H1 (cell line): ENCODE data around the gene GNAO1. TPM values are rescaled to one million over a fixed set of nuclear protein-coding genes. Genes with fewer than 3 reads are reported as not detected.

Experiments
- CTCF ChIA-PET: fragments of 300-600 bp; sonication (Branson Sonifier 250); formaldehyde crosslinking; loops from one replicate; lab custom pipeline; 2021; ENCODE audit not compliant: partially characterized antibody; lab: Charles Lee
- POLR2A ChIA-PET: fragments of 300-600 bp; sonication (Branson Sonifier 250); formaldehyde crosslinking; loops from one replicate; lab custom pipeline; 2021; ENCODE audit warnings: inconsistent platforms; ENCODE audit not compliant: partially characterized antibody; lab: Charles Lee
- DNase-seq, 2 experiments: peaks; one replicate each; pipeline versions ENCODE4 v3.0.0 to v3.0.0-alpha.2; 2010 to 2022; ENCODE audit warnings: low spot score in 2 of 2, low read depth in 1 of 2, mixed read lengths in 1 of 2
- FAIRE-seq: peaks from 2 replicates; lab custom pipeline; 2011; peaks lifted over from hg19 to GRCh38; lab: Jason Lieb, UNC
- H2AFZ ChIP-seq: 2 replicates; pipeline ENCODE4 v1.8.1; 2012; ENCODE audit warnings: low read length, inconsistent platforms
- H2AK5ac ChIP-seq: 2 replicates; pipeline ENCODE4 v1.6.1; 2013; ENCODE audit warnings: low read depth, low read length
- H2BK120ac ChIP-seq: replicated peaks from 2 replicates; pipeline ENCODE3; 2013; ENCODE audit warnings: low read depth, low read length, inconsistent platforms
- H2BK12ac ChIP-seq: 2 replicates; pipeline ENCODE4 v1.6.1; 2013; ENCODE audit warnings: low read depth, low read length
- H2BK15ac ChIP-seq: 2 replicates; pipeline ENCODE4 v1.6.1; 2013; ENCODE audit warnings: low read length
- H2BK20ac ChIP-seq: 2 replicates; pipeline ENCODE4 v1.6.1; 2013; ENCODE audit warnings: low read length
- H2BK5ac ChIP-seq: 2 replicates; pipeline ENCODE4 v1.6.1; 2013; ENCODE audit warnings: low read depth, low read length
- H3K14ac ChIP-seq: 2 replicates; pipeline ENCODE4 v1.6.1; 2013; ENCODE audit warnings: inconsistent platforms; ENCODE audit not compliant: insufficient read length
- H3K18ac ChIP-seq: 2 replicates; pipeline ENCODE4 v1.6.1; 2013; ENCODE audit warnings: low read length; ENCODE audit errors: extremely low read depth
- H3K23ac ChIP-seq: 2 replicates; pipeline ENCODE4 v1.6.1; 2013; ENCODE audit warnings: inconsistent platforms; ENCODE audit not compliant: insufficient read length
- H3K23me2 ChIP-seq: 2 replicates; pipeline ENCODE4 v1.6.1; 2013; ENCODE audit warnings: low read depth, low read length
- H3K27ac ChIP-seq: 2 replicates; pipeline ENCODE4 v1.6.1; 2011; ENCODE audit warnings: low read depth, low read length, inconsistent platforms
- H3K27me3 ChIP-seq, 4 experiments: replicated peaks in 1 of 4; 1 replicate in 1 of 4; 2 replicates in 3 of 4; pipeline versions ENCODE4 v1.6.1 to v1.8.1; 2011 to 2013; ENCODE audit warnings: low read length in 3 of 4, mild to moderate bottlenecking in 3 of 4, inconsistent platforms in 2 of 4, mixed read lengths in 2 of 4, moderate library complexity in 1 of 4; ENCODE audit not compliant: control insufficient read depth in 3 of 4, insufficient read depth in 3 of 4; ENCODE audit errors: extremely low read depth in 1 of 4
- H3K36me3 ChIP-seq, 4 experiments: 2 replicates each; pipeline versions ENCODE4 v1.6.1 to v1.8.1; 2011 to 2013; ENCODE audit warnings: mild to moderate bottlenecking in 4 of 4, low read length in 3 of 4, moderate library complexity in 2 of 4, control low read depth in 1 of 4, inconsistent platforms in 1 of 4; ENCODE audit not compliant: insufficient read depth in 4 of 4, control insufficient read depth in 2 of 4
- H3K4ac ChIP-seq: replicated peaks from 2 replicates; pipeline ENCODE3; 2013; ENCODE audit warnings: low read length, low read depth, mixed read lengths, inconsistent platforms; ENCODE audit not compliant: insufficient read length
- H3K4me1 ChIP-seq, 4 experiments: replicated peaks in 1 of 4; 1 replicate in 1 of 4; 2 replicates in 3 of 4; pipeline versions ENCODE4 v1.6.1 to v1.8.1; 2011 to 2013; ENCODE audit warnings: low read length in 3 of 4, inconsistent platforms in 2 of 4, mixed read lengths in 1 of 4; ENCODE audit not compliant: insufficient read depth in 4 of 4, control insufficient read depth in 3 of 4
- H3K4me2 ChIP-seq, 2 experiments: 2 replicates each; pipeline versions ENCODE4 v1.6.1 to v1.8.1; 2011 to 2013; ENCODE audit warnings: low read depth in 2 of 2, low read length in 2 of 2, control low read depth in 1 of 2, inconsistent platforms in 1 of 2, mild to moderate bottlenecking in 1 of 2; ENCODE audit not compliant: insufficient read depth in 1 of 2
- H3K4me3 ChIP-seq, 4 experiments: fragments of 200-600, 300-600 bp in 1 of 4; sonication (generic), shearing (Covaris generic), sonication (Bioruptor Twin) in 1 of 4; 2 replicates each; pipeline versions ENCODE4 v1.5.1 to v1.8.1; 2011 to 2016; ENCODE audit warnings: low read length in 4 of 4, low read depth in 3 of 4, control low read depth in 2 of 4, inconsistent platforms in 2 of 4, mild to moderate bottlenecking in 2 of 4, mixed read lengths in 1 of 4, moderate library complexity in 1 of 4; ENCODE audit not compliant: insufficient read depth in 2 of 4; ENCODE audit errors: extremely low read depth in 1 of 4
- H3K56ac ChIP-seq: replicated peaks from 2 replicates; pipeline ENCODE3; 2013; ENCODE audit warnings: low read depth, mild to moderate bottlenecking, mixed read lengths, low read length, inconsistent platforms; ENCODE audit not compliant: insufficient read length
- H3K79me1 ChIP-seq: 2 replicates; pipeline ENCODE4 v1.6.1; 2013; ENCODE audit warnings: low read depth, low read length, control low read depth
- H3K79me2 ChIP-seq, 2 experiments: 2 replicates each; pipeline versions ENCODE4 v1.6.1 to v1.8.1; 2012 to 2013; ENCODE audit warnings: low read length in 2 of 2, mild to moderate bottlenecking in 2 of 2, inconsistent platforms in 1 of 2; ENCODE audit not compliant: insufficient read depth in 2 of 2, control insufficient read depth in 1 of 2
- H3K9ac ChIP-seq, 4 experiments: replicated peaks in 1 of 4; 1 replicate in 1 of 4; 2 replicates in 3 of 4; pipeline versions ENCODE4 v1.6.1 to v1.8.1; 2011 to 2013; ENCODE audit warnings: low read depth in 3 of 4, low read length in 3 of 4, control low read depth in 2 of 4, mild to moderate bottlenecking in 2 of 4, moderate library complexity in 2 of 4, inconsistent platforms in 1 of 4; ENCODE audit errors: extremely low read depth in 1 of 4
- H3K9me3 ChIP-seq, 2 experiments: 2 replicates each; pipeline versions ENCODE4 v1.6.1 to v1.8.1; 2012 to 2013; ENCODE audit warnings: mild to moderate bottlenecking in 2 of 2, moderate library complexity in 2 of 2, control low read depth in 1 of 2, inconsistent platforms in 1 of 2, low read depth in 1 of 2, low read length in 1 of 2, mixed read lengths in 1 of 2; ENCODE audit not compliant: insufficient read depth in 2 of 2
- H4K20me1 ChIP-seq, 2 experiments: replicated peaks in 1 of 2; 2 replicates each; pipeline versions ENCODE3 to v1.8.1; 2011 to 2013; ENCODE audit warnings: inconsistent platforms in 2 of 2, low read length in 2 of 2, mild to moderate bottlenecking in 1 of 2; ENCODE audit not compliant: insufficient read depth in 2 of 2, control insufficient read depth in 1 of 2
- H4K5ac ChIP-seq: 2 replicates; pipeline ENCODE4 v1.6.1; 2013; ENCODE audit warnings: low read length, low read depth, mixed read lengths, inconsistent platforms; ENCODE audit not compliant: insufficient read length
- H4K8ac ChIP-seq: 2 replicates; pipeline ENCODE4 v1.8.0; 2013; ENCODE audit warnings: mild to moderate bottlenecking, moderate library complexity, low read length, inconsistent platforms; ENCODE audit not compliant: insufficient read depth; ENCODE audit errors: extremely low read depth
- H4K91ac ChIP-seq: replicated peaks from 2 replicates; pipeline ENCODE3; 2013; ENCODE audit warnings: low read length, mixed read lengths, inconsistent platforms; ENCODE audit not compliant: insufficient read length
- BRCA1 ChIP-seq: IDR thresholded peaks from 2 replicates; pipeline ENCODE4 v1.6.1; 2012; ENCODE audit warnings: low read depth, low read length, improper control_type of control experiment
- CREB1 ChIP-seq: IDR thresholded peaks from 2 replicates; pipeline ENCODE4 v1.6.1; 2012; ENCODE audit warnings: inconsistent platforms
- CTBP2 ChIP-seq: IDR thresholded peaks from 2 replicates; pipeline ENCODE4 v1.7.0; 2011; ENCODE audit warnings: borderline replicate concordance, mild to moderate bottlenecking, moderate library complexity, mixed read lengths, low read length; ENCODE audit not compliant: insufficient read depth, insufficient read length
- EGR1 ChIP-seq: IDR thresholded peaks from 2 replicates; pipeline ENCODE4 v1.6.1; 2011; ENCODE audit warnings: low read depth, low read length, borderline replicate concordance
- KDM4A ChIP-seq: IDR thresholded peaks from one replicate; pipeline ENCODE4 v1.7.1; 2012; ENCODE audit warnings: low read depth, mild to moderate bottlenecking, moderate library complexity, low read length, inconsistent platforms; ENCODE audit not compliant: severe bottlenecking
- MAFK ChIP-seq: IDR thresholded peaks from 2 replicates; pipeline ENCODE4 v1.6.1; 2012; ENCODE audit warnings: low read depth, mild to moderate bottlenecking, improper control_type of control experiment, low read length
- RAD21 ChIP-seq, 2 experiments: IDR thresholded peaks in 1 of 2; conservative IDR thresholded peaks in 1 of 2; 2 replicates each; pipeline ENCODE4 v1.6.1; 2011; ENCODE audit warnings: low read depth in 2 of 2, low read length in 2 of 2, improper control_type of control experiment in 1 of 2, inconsistent platforms in 1 of 2, mild to moderate bottlenecking in 1 of 2, moderate library complexity in 1 of 2
- RBBP5 ChIP-seq: IDR thresholded peaks from 2 replicates; pipeline ENCODE4 v1.7.1; 2012; ENCODE audit warnings: low read depth, mild to moderate bottlenecking, inconsistent platforms, low read length, moderate library complexity, borderline replicate concordance
- SP2 ChIP-seq: IDR thresholded peaks from 2 replicates; pipeline ENCODE4 v1.6.1; 2012; ENCODE audit warnings: mild to moderate bottlenecking, low read length, inconsistent platforms
- SP4 ChIP-seq: IDR thresholded peaks from 2 replicates; pipeline ENCODE4 v1.6.1; 2012; ENCODE audit warnings: low read length, inconsistent platforms
- SRF ChIP-seq: IDR thresholded peaks from 2 replicates; pipeline ENCODE4 v1.6.1; 2011; ENCODE audit warnings: mild to moderate bottlenecking, low read depth, low read length, moderate library complexity
- TAF7 ChIP-seq: optimal IDR thresholded peaks from 2 replicates; pipeline ENCODE3; 2011; ENCODE audit warnings: low read depth, mild to moderate bottlenecking, inconsistent platforms, low read length, moderate library complexity, borderline replicate concordance
- WGBS, 2 experiments: shearing (Covaris generic) in 1 of 2; methylation state at CpG; one replicate each; pipeline versions ENCODE4 v1.1.6 to v1.1.7; 2013 to 2015; ENCODE audit warnings: low lambda C conversion rate in 2 of 2, mixed read lengths in 2 of 2, inconsistent platforms in 1 of 2, low coverage in 1 of 2, missing lambda C conversion rate in 1 of 2; ENCODE audit not compliant: insufficient replicate concordance in 2 of 2, insufficient coverage in 1 of 2, insufficient read length in 1 of 2; ENCODE audit errors: extremely low coverage in 1 of 2, missing lambda C conversion rate in 1 of 2; 5-methylcytosine and 5-hydroxymethylcytosine counted together
- polyA plus RNA-seq, 7 experiments: library from polyadenylated mRNA; depleted of rRNA in 3 of 7; stranded (reverse) in 5 of 7; unstranded in 2 of 7; fragments of >200 nt in 5 of 7; fragments of 200-250 nt in 2 of 7; gene quantifications; 1 replicate in 5 of 7; 2 replicates in 1 of 7; 4 replicates in 1 of 7; pipeline versions ENCODE4 v1.2.1 to v1.2.3, GENCODE V29; 2011 to 2013; ENCODE audit warnings: missing spikeins in 2 of 7, mixed read lengths in 2 of 7
- total RNA-seq: library from RNA; stranded (reverse); fragmentation: NEBNext Ultra II Directional; extraction: Animal tissue kit (Norgen Biotek cat#: 25700); gene quantifications from 2 replicates; pipeline ENCODE4 v1.2.1, GENCODE V29; 2021

Gene GNAO1
- total and polyA plus RNA-seq, 2 of the 8 experiments (the other 6 are each of a cell fraction or from before 2014, with no cell fraction given): 6.7 to 34.4 TPM

GRCh38 chr16:56281249-56281805 is 90.0 kb downstream of the GNAO1 start:
- H2BK15ac ChIP-seq: no peak overlapping the region
- peak overlapping the region; percentile 94 for H3K18ac ChIP-seq
- no peaks in the 10 kb centered on the region; the same call in 1 of the 2 replicates for H3K79me1 ChIP-seq
- H3K4ac ChIP-seq: no peak overlapping the region
- H2AK5ac ChIP-seq: no peak overlapping the region
- H3K27me3 ChIP-seq: no peaks in the 10 kb centered on the region
- H2BK12ac ChIP-seq: peak overlapping the region; percentile 86; the same call in 1 of the 2 replicates
- no peak overlapping the region for H2AFZ ChIP-seq
- 0% methylated on average over 2 of the region's 2 CpGs; no CpG with 5 or more reads in 1 of the 2 experiments for WGBS, 2 experiments
- H2BK5ac ChIP-seq: peak overlapping the region; percentile 92; the same call in 1 of the 2 replicates
- H3K14ac ChIP-seq: no peak overlapping the region
- DNase-seq: peak; percentile 68 to 91
- peaks cover 0 to 41% (median 32%) of the 10 kb centered on the region in 4 experiments; a peak in 6 of 7 replicates for H3K4me1 ChIP-seq
- H3K4me2 ChIP-seq: peak overlapping the region; percentile 67 to 70
- H2BK20ac ChIP-seq: peak overlapping the region; percentile 51; the same call in 1 of the 2 replicates
- no peaks in the 10 kb centered on the region for H3K9me3 ChIP-seq
- ChIA-PET CTCF (interaction anchor here (0.7 to 6.6 kb wide), 27 partner anchors 11 to 334 kb away, joined by 3 to 70 read pairs (median 5); partner anchors contain the start of gene GNAO1), POLR2A (interaction anchor here (0.7 to 1.9 kb wide), 8 partner anchors 8 to 314 kb away, joined by 3 to 7 read pairs (median 4); no protein-coding TSS in a partner anchor)
- H3K79me2 ChIP-seq: no peaks in the 10 kb centered on the region
- H4K5ac ChIP-seq: peak overlapping the region; percentile 49
- H3K23ac ChIP-seq: no peak overlapping the region
- no peak overlapping the region for H4K8ac ChIP-seq
- no peak overlapping the region for H3K9ac ChIP-seq
- no peak overlapping the region for H2BK120ac ChIP-seq
- no peaks in the 10 kb centered on the region for H3K23me2 ChIP-seq
- no peaks in the 10 kb centered on the region for H3K36me3 ChIP-seq
- no peak overlapping the region for H4K91ac ChIP-seq
- no peak overlapping the region for H3K27ac ChIP-seq
- H4K20me1 ChIP-seq: no peaks in the 10 kb centered on the region
- peak overlapping the region in 1 of 4 experiments; percentile 44; a peak in 3 of 8 replicates for H3K4me3 ChIP-seq
- FAIRE-seq: peak; percentile 95
- no peak overlapping the region for H3K56ac ChIP-seq
- TF ChIP-seq SRF (0 out of 2 replicates have a peak, but pooled peaks have one; percentile 10), CTBP2 (peak; percentile 98), RAD21 (IDR thresholded peaks at IDR 0.05 in 1 of 2, conservative IDR thresholded peaks at IDR 0.05 in 1 of 2; ENCODE audit: low read depth in 2 of 2, low read length in 2 of 2) (peak in 1 of 2 experiments; percentile 10; a peak in 2 of 4 replicates), TAF7 (no peak), CREB1 (0 out of 2 replicates have a peak, but pooled peaks have one; percentile 14), RBBP5 (0 out of 2 replicates have a peak, but pooled peaks have one; percentile 71), SP2 (no peak), BRCA1 (no peak), KDM4A (peak; percentile 39), SP4 (peak; percentile 69; the same call in 1 of the 2 replicates), MAFK (no peak), EGR1 (peak; percentile 94)
